ENCODE measurements around the gene UBE2H.

- no peak for TF ChIP-seq CTCF (IDR thresholded peaks at IDR 0.05; ENCODE audit: insufficient read depth, low read length, poor library complexity, severe bottlenecking)
- TF ChIP-seq EZH2phosphoT487 (conservative IDR thresholded peaks at IDR 0.05; ENCODE audit: low read length) = no peak
These were observed 3.2 kb downstream of the UBE2H start for GRCh38 chr7:129949292-129950133.
